ENCODE results near the gene CDH23.

The CDH23 gene

DNA sequence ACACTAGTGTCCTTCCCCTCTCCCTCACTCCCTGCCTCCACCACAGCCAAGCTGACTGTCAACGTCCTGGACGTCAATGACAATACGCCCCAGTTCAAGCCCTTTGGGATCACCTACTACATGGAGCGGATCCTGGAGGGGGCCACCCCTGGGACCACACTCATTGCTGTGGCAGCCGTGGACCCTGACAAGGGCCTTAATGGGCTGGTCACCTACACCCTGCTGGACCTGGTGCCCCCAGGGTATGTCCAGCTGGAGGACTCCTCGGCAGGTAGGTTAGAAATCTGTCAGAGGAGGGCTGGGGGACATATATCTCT, 401.5 kb downstream of the CDH23 start:
- no peaks in the 10 kb centered on the region for H3K27me3 ChIP-seq (replicated peaks; ENCODE audit: control insufficient read depth, insufficient read depth, low read length)

GRCh38 chr10:71799112-71799511, 402.4 kb downstream of the CDH23 start:
- Histone ChIP-seq H3K36me3 (ENCODE audit: control insufficient read depth, insufficient read depth, low read length) (no peaks in the 10 kb centered on the region), H3K4me3 (replicated peaks; ENCODE audit: low read depth, low read length) (no peak overlapping the region), H3K27me3 (replicated peaks; ENCODE audit: control insufficient read depth, insufficient read depth, low read length) (no peaks in the 10 kb centered on the region)
- TF ChIP-seq, protein P1, sequence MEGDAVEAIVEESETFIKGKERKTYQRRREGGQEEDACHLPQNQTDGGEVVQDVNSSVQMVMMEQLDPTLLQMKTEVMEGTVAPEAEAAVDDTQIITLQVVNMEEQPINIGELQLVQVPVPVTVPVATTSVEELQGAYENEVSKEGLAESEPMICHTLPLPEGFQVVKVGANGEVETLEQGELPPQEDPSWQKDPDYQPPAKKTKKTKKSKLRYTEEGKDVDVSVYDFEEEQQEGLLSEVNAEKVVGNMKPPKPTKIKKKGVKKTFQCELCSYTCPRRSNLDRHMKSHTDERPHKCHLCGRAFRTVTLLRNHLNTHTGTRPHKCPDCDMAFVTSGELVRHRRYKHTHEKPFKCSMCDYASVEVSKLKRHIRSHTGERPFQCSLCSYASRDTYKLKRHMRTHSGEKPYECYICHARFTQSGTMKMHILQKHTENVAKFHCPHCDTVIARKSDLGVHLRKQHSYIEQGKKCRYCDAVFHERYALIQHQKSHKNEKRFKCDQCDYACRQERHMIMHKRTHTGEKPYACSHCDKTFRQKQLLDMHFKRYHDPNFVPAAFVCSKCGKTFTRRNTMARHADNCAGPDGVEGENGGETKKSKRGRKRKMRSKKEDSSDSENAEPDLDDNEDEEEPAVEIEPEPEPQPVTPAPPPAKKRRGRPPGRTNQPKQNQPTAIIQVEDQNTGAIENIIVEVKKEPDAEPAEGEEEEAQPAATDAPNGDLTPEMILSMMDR (IDR thresholded peaks at IDR 0.05; ENCODE audit: insufficient read depth, low read length, poor library complexity, severe bottlenecking), result no peak
- no peak for DNase-seq (ENCODE audit: extremely low read depth, insufficient read length)

More for the DNA sequence above, 401.5 kb downstream of the CDH23 start:
- no peaks in the 10 kb centered on the region for H3K36me3 ChIP-seq (ENCODE audit: control insufficient read depth, insufficient read depth, low read length)
- DNase-seq (ENCODE audit: extremely low read depth, insufficient read length), result no peak
- H3K4me3 ChIP-seq (replicated peaks; ENCODE audit: low read depth, low read length), result no peak overlapping the region
- TF ChIP-seq, protein P1 (IDR thresholded peaks at IDR 0.05; ENCODE audit: insufficient read depth, low read length, poor library complexity, severe bottlenecking), result no peak

DNA sequence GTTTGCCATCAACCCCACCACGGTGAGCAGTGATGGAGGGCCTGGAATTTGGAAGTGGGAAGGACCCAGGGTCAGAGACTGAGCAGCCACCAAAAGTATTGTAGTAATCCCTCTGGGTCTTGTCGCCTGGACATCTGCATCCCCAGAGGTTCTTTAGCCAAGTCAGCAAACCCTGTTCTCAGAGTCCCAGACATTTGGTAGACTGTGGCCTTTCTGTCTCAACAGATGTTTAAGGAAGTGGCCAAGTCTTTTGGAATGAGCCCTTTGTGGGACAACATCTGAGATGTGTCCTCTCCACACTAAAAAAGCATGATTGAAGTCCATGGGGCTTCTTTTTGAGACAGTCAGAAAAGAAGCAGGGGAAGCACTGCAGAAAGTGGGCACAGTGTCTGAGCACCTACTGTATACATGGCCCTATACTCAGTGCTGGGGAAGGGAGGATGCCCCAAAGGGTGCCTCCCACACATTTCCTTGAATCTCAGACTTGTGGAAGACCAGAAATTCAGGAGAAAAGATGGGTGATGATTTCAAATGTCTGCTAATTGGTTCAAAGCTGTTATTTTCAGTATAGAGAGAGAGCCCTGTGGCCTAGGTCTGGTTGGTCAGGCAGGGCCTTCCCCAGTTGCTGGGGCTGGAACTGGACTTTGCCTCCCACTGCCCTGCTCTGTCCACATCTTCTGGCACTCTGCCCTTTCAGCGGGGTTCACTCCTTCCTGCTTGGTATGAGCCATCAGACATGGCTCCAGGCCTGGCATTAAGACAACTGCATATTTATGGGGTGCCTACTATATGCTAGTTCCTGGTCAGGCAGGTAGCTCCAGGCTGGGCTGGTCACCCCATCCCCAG, 403.1 kb downstream of the CDH23 start:
- H3K36me3 ChIP-seq (ENCODE audit: control insufficient read depth, insufficient read depth, low read length), result no peaks in the 10 kb centered on the region
- DNase-seq (ENCODE audit: extremely low read depth, insufficient read length), result no peak
- no peaks in the 10 kb centered on the region for H3K27me3 ChIP-seq (replicated peaks; ENCODE audit: control insufficient read depth, insufficient read depth, low read length)
- H3K4me3 ChIP-seq (replicated peaks; ENCODE audit: low read depth, low read length), result no peak overlapping the region
- TF ChIP-seq, protein P1 (IDR thresholded peaks at IDR 0.05; ENCODE audit: insufficient read depth, low read length, poor library complexity, severe bottlenecking), result no peak

GRCh38 chr10:71801361-71801760, 404.6 kb downstream of the CDH23 start:
- H3K27me3 ChIP-seq (replicated peaks; ENCODE audit: control insufficient read depth, insufficient read depth, low read length), result no peaks in the 10 kb centered on the region
- no peak overlapping the region for H3K4me3 ChIP-seq (replicated peaks; ENCODE audit: low read depth, low read length)
- TF ChIP-seq, protein P1 (IDR thresholded peaks at IDR 0.05; ENCODE audit: insufficient read depth, low read length, poor library complexity, severe bottlenecking), result no peak
- H3K36me3 ChIP-seq (ENCODE audit: control insufficient read depth, insufficient read depth, low read length), result no peaks in the 10 kb centered on the region
- peak; percentile 56 for DNase-seq (ENCODE audit: extremely low read depth, insufficient read length)

DNA sequence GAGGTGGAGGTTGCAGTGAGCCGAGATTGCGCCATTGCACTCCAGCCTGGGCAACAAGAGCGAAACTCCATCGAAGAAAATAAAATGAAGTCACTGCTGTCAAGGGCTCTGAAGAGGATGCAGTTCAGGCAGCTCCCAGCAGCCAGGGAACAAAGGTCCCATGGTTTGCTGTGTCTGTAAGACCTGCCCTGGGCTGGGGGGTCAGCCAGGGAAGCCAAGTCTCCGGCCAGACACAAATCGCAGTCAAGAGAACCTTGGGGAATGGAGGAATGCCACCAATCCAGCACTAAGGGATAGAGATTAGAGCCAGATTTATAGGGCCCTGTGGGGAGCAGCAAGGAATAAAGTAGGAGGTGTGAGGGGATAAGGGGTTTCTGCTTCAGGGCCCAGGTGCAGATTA, 405.5 kb downstream of the CDH23 start:
- H3K36me3 ChIP-seq (ENCODE audit: control insufficient read depth, insufficient read depth, low read length), result no peaks in the 10 kb centered on the region
- DNase-seq (ENCODE audit: extremely low read depth, insufficient read length), result no peak
- H3K4me3 ChIP-seq (replicated peaks; ENCODE audit: low read depth, low read length), result no peak overlapping the region
- TF ChIP-seq, protein P1 (IDR thresholded peaks at IDR 0.05; ENCODE audit: insufficient read depth, low read length, poor library complexity, severe bottlenecking), result no peak
- H3K27me3 ChIP-seq (replicated peaks; ENCODE audit: control insufficient read depth, insufficient read depth, low read length), result no peaks in the 10 kb centered on the region
